ENCODE data around the gene CES3. TPM values are rescaled to one million over a fixed set of nuclear protein-coding genes. Genes with fewer than 3 reads are reported as not detected.
"Not testable (repeated sequence)": the region's sequence is repeated elsewhere in the genome, so short reads cannot be mapped to it uniquely, and the experiment has no call there.

The CES3 gene
- total RNA-seq, 4 donors from 2014 or later, result 0.21 to 9.2 (median 0.81) TPM

DNA sequence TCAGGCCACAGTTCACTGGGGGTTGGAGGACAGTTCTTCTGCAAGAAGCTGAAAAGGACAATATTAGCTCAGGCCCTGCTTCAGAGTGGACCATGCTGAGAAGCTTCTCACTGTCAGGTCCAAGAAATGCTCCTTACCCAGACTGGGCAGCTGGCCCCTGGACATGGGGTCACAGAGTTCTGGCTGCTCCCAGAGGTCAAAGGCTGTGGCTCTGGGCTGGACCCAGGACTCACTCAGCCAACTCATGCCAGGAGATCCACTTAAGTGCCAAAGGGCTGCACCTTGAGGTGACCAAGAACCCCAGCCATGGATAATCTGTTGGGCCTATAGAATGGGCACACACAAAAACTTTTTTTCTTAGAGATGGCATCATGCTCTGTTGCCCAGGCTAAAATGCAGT, 21.7 kb upstream of the CES3 start:
- DNase-seq (ENCODE audit: low spot score in 2 of 2), result no peak
- TF ChIP-seq EP300 (IDR thresholded peaks at IDR 0.05) (no peak), POLR2A (IDR thresholded peaks at IDR 0.05) (no peak)
- TF ChIP-seq, protein P1, sequence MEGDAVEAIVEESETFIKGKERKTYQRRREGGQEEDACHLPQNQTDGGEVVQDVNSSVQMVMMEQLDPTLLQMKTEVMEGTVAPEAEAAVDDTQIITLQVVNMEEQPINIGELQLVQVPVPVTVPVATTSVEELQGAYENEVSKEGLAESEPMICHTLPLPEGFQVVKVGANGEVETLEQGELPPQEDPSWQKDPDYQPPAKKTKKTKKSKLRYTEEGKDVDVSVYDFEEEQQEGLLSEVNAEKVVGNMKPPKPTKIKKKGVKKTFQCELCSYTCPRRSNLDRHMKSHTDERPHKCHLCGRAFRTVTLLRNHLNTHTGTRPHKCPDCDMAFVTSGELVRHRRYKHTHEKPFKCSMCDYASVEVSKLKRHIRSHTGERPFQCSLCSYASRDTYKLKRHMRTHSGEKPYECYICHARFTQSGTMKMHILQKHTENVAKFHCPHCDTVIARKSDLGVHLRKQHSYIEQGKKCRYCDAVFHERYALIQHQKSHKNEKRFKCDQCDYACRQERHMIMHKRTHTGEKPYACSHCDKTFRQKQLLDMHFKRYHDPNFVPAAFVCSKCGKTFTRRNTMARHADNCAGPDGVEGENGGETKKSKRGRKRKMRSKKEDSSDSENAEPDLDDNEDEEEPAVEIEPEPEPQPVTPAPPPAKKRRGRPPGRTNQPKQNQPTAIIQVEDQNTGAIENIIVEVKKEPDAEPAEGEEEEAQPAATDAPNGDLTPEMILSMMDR (IDR thresholded peaks at IDR 0.05), result no peak
- Histone ChIP-seq H3K36me3 (peaks cover 0 to 71% (median 24%) of the 10 kb centered on the region in 3 donors), H3K4me3 (no peak overlapping the region), H3K27ac (no peak overlapping the region), H3K4me1 (peaks cover 0 to 37% (median 20%) of the 10 kb centered on the region in 4 donors), H3K9me3 (no peaks in the 10 kb centered on the region), H3K27me3 (no peaks in the 10 kb centered on the region)

DNA sequence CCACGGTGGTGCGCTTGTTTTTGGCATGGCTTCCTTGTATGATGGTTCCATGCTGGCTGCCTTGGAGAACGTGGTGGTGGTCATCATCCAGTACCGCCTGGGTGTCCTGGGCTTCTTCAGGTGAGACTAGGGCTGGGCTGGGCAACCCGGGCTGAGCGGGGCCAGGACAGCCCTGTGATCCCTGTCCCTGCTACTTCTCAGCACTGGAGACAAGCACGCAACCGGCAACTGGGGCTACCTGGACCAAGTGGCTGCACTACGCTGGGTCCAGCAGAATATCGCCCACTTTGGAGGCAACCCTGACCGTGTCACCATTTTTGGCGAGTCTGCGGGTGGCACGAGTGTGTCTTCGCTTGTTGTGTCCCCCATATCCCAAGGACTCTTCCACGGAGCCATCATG, 20.8 kb upstream of the CES3 start:
- Histone ChIP-seq H3K4me1 (peaks cover 0 to 34% (median 18%) of the 10 kb centered on the region in 4 donors), H3K9me3 (no peaks in the 10 kb centered on the region), H3K27ac (no peak overlapping the region), H3K4me3 (no peak overlapping the region), H3K36me3 (peaks cover 0 to 71% (median 24%) of the 10 kb centered on the region in 3 donors), H3K27me3 (no peaks in the 10 kb centered on the region)
- no peak for DNase-seq (ENCODE audit: low spot score in 2 of 2)
- TF ChIP-seq, protein P1 (IDR thresholded peaks at IDR 0.05), result no peak
- TF ChIP-seq POLR2A (IDR thresholded peaks at IDR 0.05) (no peak), EP300 (IDR thresholded peaks at IDR 0.05) (no peak)
- WGBS, 2 donors, result 94% methylated on average over 9 to 15 of the region's 16 CpGs

DNA sequence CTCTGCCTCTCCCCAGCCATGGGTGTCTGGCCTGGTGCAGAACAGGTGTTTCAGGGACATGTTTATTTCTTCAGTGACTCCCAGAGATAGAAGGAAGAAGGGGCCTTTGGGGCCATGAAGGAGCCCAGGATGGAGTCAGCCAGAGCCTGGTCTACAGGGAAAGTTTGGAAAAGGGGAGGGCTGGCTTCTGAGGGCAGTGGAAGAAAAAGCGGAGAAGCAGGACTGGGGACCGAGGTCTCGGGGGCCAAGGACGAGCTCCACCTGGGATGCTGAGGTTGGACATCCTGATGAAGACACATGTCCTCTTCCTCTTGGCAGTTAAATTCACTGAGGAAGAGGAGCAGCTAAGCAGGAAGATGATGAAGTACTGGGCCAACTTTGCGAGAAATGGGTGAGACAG, 18.1 kb upstream of the CES3 start:
- 92 to 95% methylated on average over 5 of the region's 5 CpGs for WGBS, 2 donors
- H3K4me1 ChIP-seq, result peaks cover 0 to 14% (median 0%) of the 10 kb centered on the region in 4 donors

DNA sequence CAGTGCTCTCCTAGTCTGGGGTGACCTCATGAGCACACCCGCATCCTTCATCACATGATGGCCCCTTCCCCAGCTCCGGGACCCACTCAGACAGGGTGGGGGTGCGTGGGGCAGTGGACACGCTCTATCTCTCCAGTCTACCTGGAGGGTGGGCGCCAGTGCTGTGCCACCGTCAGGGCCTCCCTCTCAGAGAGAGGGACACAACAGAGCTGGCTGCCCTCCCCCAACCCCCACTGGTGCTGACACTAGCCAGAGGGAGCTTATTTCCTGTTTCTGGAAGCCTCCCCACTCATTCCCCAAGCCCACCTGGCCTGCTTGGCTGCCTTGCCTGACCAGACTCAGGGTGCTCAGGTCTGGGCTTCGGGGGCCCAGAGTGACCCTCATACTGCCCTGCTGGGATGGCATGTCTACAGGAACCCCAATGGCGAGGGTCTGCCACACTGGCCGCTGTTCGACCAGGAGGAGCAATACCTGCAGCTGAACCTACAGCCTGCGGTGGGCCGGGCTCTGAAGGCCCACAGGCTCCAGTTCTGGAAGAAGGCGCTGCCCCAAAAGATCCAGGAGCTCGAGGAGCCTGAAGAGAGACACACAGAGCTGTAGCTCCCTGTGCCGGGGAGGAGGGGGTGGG, 17.5 kb upstream of the CES3 start:
- WGBS, 2 donors, result 79 to 89% methylated on average over 3 to 15 of the region's 15 CpGs
- TF ChIP-seq EP300 (IDR thresholded peaks at IDR 0.05) (no peak), POLR2A (IDR thresholded peaks at IDR 0.05) (no peak)
- TF ChIP-seq, protein P1 (IDR thresholded peaks at IDR 0.05), result no peak
- H3K27me3 ChIP-seq, result no peaks in the 10 kb centered on the region
- no peaks in the 10 kb centered on the region for H3K9me3 ChIP-seq
- peaks cover 0 to 13% (median 4%) of the 10 kb centered on the region in 4 donors for H3K4me1 ChIP-seq
- H3K27ac ChIP-seq, result no peak overlapping the region
- H3K4me3 ChIP-seq, result no peak overlapping the region
- H3K36me3 ChIP-seq, result peaks cover 0 to 55% (median 24%) of the 10 kb centered on the region in 3 donors
- no peak for DNase-seq (ENCODE audit: low spot score in 2 of 2)

More for the DNA sequence above, 18.1 kb upstream of the CES3 start:
- no peak overlapping the region for H3K4me3 ChIP-seq
- TF ChIP-seq EP300 (IDR thresholded peaks at IDR 0.05) (no peak), POLR2A (IDR thresholded peaks at IDR 0.05) (no peak)
- TF ChIP-seq, protein P1 (IDR thresholded peaks at IDR 0.05), result no peak
- DNase-seq (ENCODE audit: low spot score in 2 of 2), result no peak
- peaks cover 0 to 61% (median 24%) of the 10 kb centered on the region in 3 donors for H3K36me3 ChIP-seq
- H3K27me3 ChIP-seq, result no peaks in the 10 kb centered on the region
- no peaks in the 10 kb centered on the region for H3K9me3 ChIP-seq
- no peak overlapping the region for H3K27ac ChIP-seq

DNA sequence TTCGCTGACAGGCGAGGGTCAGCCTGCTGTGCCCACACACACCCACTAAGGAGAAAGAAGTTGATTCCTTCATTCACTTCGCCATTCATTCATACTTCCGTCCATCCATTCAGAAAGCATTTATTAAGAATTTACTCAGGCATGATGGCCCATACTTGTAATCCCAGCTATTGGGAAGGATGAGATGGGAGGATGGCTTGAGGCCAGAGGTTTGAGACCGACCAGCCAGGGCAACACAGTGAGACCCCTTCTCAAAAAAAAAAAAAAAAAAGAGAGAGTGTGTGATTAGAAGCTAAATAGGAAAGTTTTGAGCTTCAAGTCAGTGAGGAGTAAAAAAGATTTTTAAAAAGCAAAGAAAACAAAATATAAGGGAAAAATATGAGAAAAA, 17.0 kb upstream of the CES3 start:
- TF ChIP-seq EP300 (IDR thresholded peaks at IDR 0.05) (no peak), POLR2A (IDR thresholded peaks at IDR 0.05) (no peak)
- TF ChIP-seq, protein P1 (IDR thresholded peaks at IDR 0.05), result no peak
- Histone ChIP-seq H3K36me3 (peaks cover 0 to 50% (median 24%) of the 10 kb centered on the region in 3 donors), H3K27ac (no peak overlapping the region), H3K4me1 (peaks cover 0 to 17% (median 9%) of the 10 kb centered on the region in 4 donors), H3K4me3 (no peak overlapping the region), H3K27me3 (peaks cover 0 to 1% of the 10 kb centered on the region in 2 donors), H3K9me3 (no peaks in the 10 kb centered on the region)
- WGBS, 2 donors, result 76 to 82% methylated on average over 5 of the region's 5 CpGs
- DNase-seq (ENCODE audit: low spot score in 2 of 2), result no peak

DNA sequence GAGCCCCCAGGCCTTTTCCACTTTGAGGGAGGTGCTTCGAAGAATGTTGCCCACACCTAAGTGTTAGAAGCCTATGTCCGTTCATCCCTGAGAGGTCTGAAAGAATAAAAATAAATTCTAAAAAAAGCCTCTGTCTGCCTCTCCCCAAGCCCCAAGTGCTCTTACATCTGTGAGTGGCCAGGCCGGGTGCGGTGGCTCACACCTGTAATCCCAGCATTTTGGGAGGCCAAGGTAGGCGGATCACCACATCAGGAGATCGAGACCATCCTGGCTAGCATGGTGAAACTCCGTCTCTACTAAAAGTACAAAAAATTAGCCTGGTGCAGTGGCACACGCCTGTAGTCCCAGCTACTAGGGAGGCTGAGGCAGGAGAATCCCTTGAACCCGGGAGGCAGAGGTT, 16.1 kb upstream of the CES3 start:
- not testable (repeated sequence) for H3K4me3 ChIP-seq; DNase-seq (ENCODE audit: low spot score in 2 of 2); H3K9me3 ChIP-seq; H3K27ac ChIP-seq
- 80 to 83% methylated on average over 9 of the region's 9 CpGs for WGBS, 2 donors
- H3K27me3 ChIP-seq, result peaks cover 0 to 10% of the 10 kb centered on the region in 2 donors
- peaks cover 0 to 20% (median 11%) of the 10 kb centered on the region in 4 donors for H3K4me1 ChIP-seq
- H3K36me3 ChIP-seq, result peaks cover 0 to 41% (median 22%) of the 10 kb centered on the region in 3 donors
